Measurements from ENCODE around the gene IGF2BP2. TPM values are rescaled to one million over a fixed set of nuclear protein-coding genes. Genes with fewer than 3 reads are reported as not detected.

IGF2BP2 gene
- total and polyA plus RNA-seq, 2 of the 13 experiments (the other 11 are each of a cell fraction or from before 2014, with no cell fraction given) = 6.5 to 46.0 TPM

DNA sequence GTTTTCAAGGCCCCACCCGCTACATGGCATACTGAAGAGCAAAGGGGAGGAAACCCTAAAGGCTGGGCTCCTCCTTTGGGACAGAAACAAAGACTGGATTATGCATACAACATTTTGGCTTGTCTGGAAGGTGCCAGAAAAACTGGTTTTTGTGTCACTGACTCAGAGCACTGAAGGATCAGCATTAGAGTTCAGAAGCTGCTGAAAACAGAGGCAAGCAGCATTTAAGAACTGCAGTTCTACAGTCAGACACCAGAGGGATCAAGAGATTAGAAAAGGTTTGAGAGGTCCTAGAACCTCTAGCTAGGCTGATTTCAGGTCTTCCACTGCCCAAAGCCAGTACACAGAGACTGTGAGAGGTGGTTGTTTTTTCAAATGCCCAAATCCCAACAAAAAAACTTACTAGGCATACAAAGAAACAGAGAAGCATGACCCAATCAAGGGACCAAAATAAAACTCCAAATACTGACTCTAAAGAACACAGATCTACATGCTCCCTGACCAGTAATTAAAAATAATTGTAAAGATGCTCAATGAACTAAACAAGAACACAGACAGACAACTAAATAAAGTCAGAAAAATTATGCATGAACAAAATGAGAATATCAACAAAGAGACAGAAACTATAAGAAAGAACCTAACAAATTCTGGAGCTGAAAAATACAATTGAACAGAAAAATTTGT lies 147.6 kb downstream of the IGF2BP2 start:
- Histone ChIP-seq H4K20me1 (ENCODE audit: insufficient read depth, low read length) (peaks cover 9% of the 10 kb centered on the region; the same call in 1 of the 2 replicates), H3K9ac (ENCODE audit: insufficient read depth, low read depth, low read length) (no peak overlapping the region), H3K4me1 (ENCODE audit: insufficient read depth, low read length) (no peaks in the 10 kb centered on the region), H3K4me3 (replicated peaks in 1 of 3; ENCODE audit: insufficient read depth in 1 of 3, low read depth in 2 of 3, low read length in 3 of 3) (no peak overlapping the region), H2AFZ (ENCODE audit: low read length) (no peak overlapping the region), H3K36me3 (replicated peaks in 1 of 2; ENCODE audit: control insufficient read depth in 1 of 2, insufficient read depth in 2 of 2, low read length in 2 of 2) (peaks cover 27 to 83% of the 10 kb centered on the region in 2 experiments), H3K9me3 (ENCODE audit: low read length) (no peaks in the 10 kb centered on the region), H3K79me2 (ENCODE audit: insufficient read depth, low read length) (peaks cover 6% of the 10 kb centered on the region), H3K27ac (ENCODE audit: extremely low read length, insufficient read depth, low read length) (no peak overlapping the region), H3K4me2 (ENCODE audit: low read depth, low read length) (no peak overlapping the region), H3K27me3 (ENCODE audit: control insufficient read depth in 1 of 2, insufficient read depth in 2 of 2, low read length in 2 of 2) (no peaks in the 10 kb centered on the region)
- in situ Hi-C loops (cut with HindIII; ENCODE audit: extremely low pct_ligation_motif_present, low pct_unique_long_range_greater_than_20kb) (loop anchor here (5.0 kb wide), 1 partner anchor 90 kb away; no protein-coding TSS in a partner anchor), intact Hi-C loops (cut with micrococcal nuclease; ENCODE audit: unreplicated experiment) (loop anchor here (1.0 kb wide), 1 partner anchor 91 kb away; no protein-coding TSS in a partner anchor)
- peak; percentile 65 for FAIRE-seq
- WGBS (ENCODE audit: low lambda C conversion rate) = 100% methylated on average over 1 of the region's 1 CpG
- peak; percentile 56 for DNase-seq (ENCODE audit: low spot score)
- no TSS peak for BruUV-seq (replicated peaks)
- CTCF ChIA-PET (ENCODE audit: low intra/inter-chr PET ratio, low total read pairs) = interaction anchor here (1.9 kb wide), 1 partner anchor 91 kb away, joined by 11 read pairs; no protein-coding TSS in a partner anchor
- POLR2A ChIA-PET = interaction anchor here (1.0 kb wide), 1 partner anchor 119 kb away, joined by 3 read pairs; no protein-coding TSS in a partner anchor
- peak; percentile 91 for ATAC-seq
- TF ChIP-seq ZFP37 (CRISPR knock-in tag; IDR thresholded peaks at IDR 0.05; ENCODE audit: borderline replicate concordance) (no peak), TBP (CRISPR knock-in tag; IDR thresholded peaks at IDR 0.05) (no peak), GATAD2A (CRISPR knock-in tag; IDR thresholded peaks at IDR 0.05) (no peak), HOXA7 (CRISPR knock-in tag; IDR thresholded peaks at IDR 0.05) (no peak), ZNF556 (CRISPR knock-in tag; IDR thresholded peaks at IDR 0.05; ENCODE audit: borderline replicate concordance) (no peak), HOXA9 (CRISPR knock-in tag; IDR thresholded peaks at IDR 0.05; ENCODE audit: borderline replicate concordance) (no peak), ELF4 (CRISPR knock-in tag; IDR thresholded peaks at IDR 0.05; ENCODE audit: borderline replicate concordance) (no peak), ZNF605 (CRISPR knock-in tag; IDR thresholded peaks at IDR 0.05) (no peak), STAG1 (CRISPR knock-in tag; IDR thresholded peaks at IDR 0.05) (peak; percentile 83), ZNF33A (CRISPR knock-in tag; IDR thresholded peaks at IDR 0.05; ENCODE audit: borderline replicate concordance) (no peak), ZNF331 (CRISPR knock-in tag; IDR thresholded peaks at IDR 0.05) (peak; percentile 27; the same call in 1 of the 2 replicates), ZFP36L1 (CRISPR knock-in tag; IDR thresholded peaks at IDR 0.05) (no peak), NFIB (CRISPR knock-in tag; IDR thresholded peaks at IDR 0.05; ENCODE audit: borderline replicate concordance) (no peak), RAD21 (CRISPR knock-in tag; IDR thresholded peaks at IDR 0.05) (peak; percentile 64), HNRNPH1 (optimal IDR thresholded peaks at IDR 0.05; ENCODE audit: low read depth, low read length) (no peak)
- TF ChIP-seq, protein P1, sequence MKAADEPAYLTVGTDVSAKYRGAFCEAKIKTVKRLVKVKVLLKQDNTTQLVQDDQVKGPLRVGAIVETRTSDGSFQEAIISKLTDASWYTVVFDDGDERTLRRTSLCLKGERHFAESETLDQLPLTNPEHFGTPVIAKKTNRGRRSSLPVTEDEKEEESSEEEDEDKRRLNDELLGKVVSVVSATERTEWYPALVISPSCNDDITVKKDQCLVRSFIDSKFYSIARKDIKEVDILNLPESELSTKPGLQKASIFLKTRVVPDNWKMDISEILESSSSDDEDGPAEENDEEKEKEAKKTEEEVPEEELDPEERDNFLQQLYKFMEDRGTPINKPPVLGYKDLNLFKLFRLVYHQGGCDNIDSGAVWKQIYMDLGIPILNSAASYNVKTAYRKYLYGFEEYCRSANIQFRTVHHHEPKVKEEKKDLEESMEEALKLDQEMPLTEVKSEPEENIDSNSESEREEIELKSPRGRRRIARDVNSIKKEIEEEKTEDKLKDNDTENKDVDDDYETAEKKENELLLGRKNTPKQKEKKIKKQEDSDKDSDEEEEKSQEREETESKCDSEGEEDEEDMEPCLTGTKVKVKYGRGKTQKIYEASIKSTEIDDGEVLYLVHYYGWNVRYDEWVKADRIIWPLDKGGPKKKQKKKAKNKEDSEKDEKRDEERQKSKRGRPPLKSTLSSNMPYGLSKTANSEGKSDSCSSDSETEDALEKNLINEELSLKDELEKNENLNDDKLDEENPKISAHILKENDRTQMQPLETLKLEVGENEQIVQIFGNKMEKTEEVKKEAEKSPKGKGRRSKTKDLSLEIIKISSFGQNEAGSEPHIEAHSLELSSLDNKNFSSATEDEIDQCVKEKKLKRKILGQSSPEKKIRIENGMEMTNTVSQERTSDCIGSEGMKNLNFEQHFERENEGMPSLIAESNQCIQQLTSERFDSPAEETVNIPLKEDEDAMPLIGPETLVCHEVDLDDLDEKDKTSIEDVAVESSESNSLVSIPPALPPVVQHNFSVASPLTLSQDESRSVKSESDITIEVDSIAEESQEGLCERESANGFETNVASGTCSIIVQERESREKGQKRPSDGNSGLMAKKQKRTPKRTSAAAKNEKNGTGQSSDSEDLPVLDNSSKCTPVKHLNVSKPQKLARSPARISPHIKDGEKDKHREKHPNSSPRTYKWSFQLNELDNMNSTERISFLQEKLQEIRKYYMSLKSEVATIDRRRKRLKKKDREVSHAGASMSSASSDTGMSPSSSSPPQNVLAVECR (CRISPR knock-in tag; IDR thresholded peaks at IDR 0.05; ENCODE audit: borderline replicate concordance) = no peak
- TF ChIP-seq, protein P2, sequence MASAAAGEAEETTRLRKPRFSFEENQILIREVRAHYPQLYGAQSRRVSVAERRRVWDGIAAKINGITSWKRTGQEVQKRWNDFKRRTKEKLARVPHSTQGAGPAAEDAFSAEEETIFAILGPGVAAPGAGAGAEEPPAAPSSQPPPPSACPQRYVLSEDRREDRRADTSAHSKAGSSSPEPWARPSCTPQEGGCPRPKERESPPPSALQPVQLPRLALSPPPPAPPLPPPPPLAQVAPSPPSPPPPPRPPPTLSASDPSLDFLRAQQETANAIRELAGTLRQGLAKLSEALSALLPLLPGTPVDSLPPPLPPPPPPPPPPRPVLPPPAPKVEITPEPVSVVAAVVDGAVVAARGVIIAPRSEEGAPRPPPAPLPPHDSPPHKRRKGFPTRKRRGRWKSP (CRISPR knock-in tag; IDR thresholded peaks at IDR 0.05) = no peak
- TF ChIP-seq, protein P3, sequence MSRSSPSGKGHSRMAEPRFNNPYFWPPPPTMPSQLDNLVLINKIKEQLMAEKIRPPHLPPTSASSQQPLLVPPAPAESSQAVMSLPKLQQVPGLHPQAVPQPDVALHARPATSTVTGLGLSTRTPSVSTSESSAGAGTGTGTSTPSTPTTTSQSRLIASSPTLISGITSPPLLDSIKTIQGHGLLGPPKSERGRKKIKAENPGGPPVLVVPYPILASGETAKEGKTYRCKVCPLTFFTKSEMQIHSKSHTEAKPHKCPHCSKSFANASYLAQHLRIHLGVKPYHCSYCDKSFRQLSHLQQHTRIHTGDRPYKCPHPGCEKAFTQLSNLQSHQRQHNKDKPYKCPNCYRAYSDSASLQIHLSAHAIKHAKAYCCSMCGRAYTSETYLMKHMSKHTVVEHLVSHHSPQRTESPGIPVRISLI (CRISPR knock-in tag; IDR thresholded peaks at IDR 0.05; ENCODE audit: borderline replicate concordance) = no peak
